H54 (cell line): Measurements from ENCODE around the gene PLCL1.

Experiments used
- DNase-seq: peaks from one replicate; pipeline ENCODE4 v3.0.0; 2011; ENCODE audit warnings: low spot score, mixed read lengths; ENCODE audit not compliant: insufficient read length
- FAIRE-seq: peaks from 3 replicates; lab custom pipeline; 2011; peaks lifted over from hg19 to GRCh38; lab: Jason Lieb, UNC
- POLR2A ChIP-seq: IDR thresholded peaks from 2 replicates; pipeline ENCODE4 v1.6.1; 2011; ENCODE audit warnings: low read depth, mild to moderate bottlenecking, low read length

Gene PLCL1

DNA sequence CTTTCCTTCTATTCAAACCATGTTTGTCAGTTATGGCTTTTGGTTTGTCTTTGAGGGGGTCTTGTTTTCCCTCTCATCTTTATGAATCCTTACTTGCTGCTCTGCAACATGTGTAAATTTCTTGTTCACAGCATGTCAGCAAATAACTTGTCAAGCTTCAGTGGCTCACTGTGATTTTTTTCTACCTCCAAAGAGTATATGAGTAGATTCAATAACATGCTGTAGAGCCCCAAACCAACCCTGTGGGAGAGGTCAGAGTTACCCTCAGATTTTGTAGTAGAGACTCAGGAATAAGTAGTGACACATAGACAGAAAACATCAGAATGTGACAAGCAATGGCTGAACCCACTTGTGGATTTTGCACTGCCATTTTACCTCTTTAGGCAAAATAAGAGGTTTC lies 121.6 kb downstream of the PLCL1 start:
- no peak for DNase-seq
- no peak for TF ChIP-seq POLR2A
- FAIRE-seq = no peak

DNA sequence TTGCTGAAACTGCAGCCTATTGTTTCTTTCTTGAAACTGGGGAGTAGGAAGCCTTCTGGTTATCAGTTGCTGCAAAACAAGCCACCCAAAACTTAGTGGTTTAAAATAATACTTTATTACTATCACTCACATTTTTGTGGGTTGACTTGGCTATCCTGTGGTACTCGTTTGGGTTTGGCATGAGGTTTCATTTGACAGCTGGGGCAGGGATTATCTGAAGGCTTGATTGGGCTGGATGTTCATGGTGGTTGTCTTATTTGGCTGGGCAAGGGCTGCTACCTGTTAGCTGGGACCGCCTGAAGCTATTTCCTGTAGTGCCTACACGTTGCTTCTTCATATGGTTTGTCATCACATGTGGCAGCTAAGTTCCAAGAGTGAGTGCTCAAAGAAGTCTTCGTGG lies 122.3 kb downstream of the PLCL1 start:
- TF ChIP-seq POLR2A = no peak
- DNase-seq (no peak), FAIRE-seq (no peak)

- DNase-seq (no peak), FAIRE-seq (no peak)
- TF ChIP-seq POLR2A = no peak
Observed at GRCh38 chr2:197927994-197928393, 123.6 kb downstream of the PLCL1 start.

DNA sequence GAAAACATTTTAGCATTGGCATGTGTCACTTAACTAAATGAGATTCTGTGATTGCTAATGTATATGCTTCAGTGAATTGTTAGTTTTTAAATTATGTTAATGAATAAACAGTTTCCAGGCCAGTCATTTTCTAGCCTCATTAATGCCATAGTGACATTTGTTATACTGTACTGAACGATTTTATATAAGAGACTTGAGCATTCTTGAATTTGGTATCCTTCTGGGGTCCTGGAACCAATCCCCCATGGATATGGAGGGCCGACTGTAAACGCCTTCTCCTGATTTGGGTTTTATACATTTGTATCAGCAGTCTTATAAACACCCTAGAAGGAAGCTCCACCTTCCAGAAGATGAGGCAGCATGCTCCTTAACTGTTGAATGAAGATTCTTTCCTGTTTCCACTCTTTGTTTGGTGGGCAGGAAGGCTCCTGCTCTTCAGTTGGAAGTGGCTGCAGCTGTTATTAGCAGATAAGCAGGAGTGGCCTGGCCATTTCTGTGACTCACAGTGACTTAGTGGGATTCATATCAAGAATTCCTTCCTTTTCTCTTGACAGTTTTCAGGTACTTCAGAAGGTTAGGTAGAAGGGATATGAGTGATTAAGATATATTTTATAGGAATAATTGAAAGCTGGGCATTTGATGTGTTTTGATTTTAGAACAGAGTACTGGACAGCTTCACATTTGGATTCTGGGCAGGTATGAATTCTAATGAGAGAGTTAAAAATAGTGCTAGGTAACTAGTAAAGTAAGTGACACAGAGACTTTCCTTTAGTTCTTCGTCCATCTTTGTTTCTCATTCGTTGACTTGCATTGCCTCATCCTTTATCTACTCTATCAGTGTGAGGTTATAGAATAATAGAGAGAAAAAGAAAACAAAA lies 124.9 kb downstream of the PLCL1 start:
- FAIRE-seq (no peak), DNase-seq (no peak)
- TF ChIP-seq POLR2A = no peak

- no peak for TF ChIP-seq POLR2A
- FAIRE-seq (no peak), DNase-seq (no peak)
Observed at GRCh38 chr2:197929886-197930227, 125.5 kb downstream of the PLCL1 start.

GRCh38 chr2:197930570-197931278 lies 126.3 kb downstream of the PLCL1 start:
- no peak for TF ChIP-seq POLR2A
- DNase-seq = no peak
- FAIRE-seq = no peak

- DNase-seq (no peak), FAIRE-seq (no peak)
- TF ChIP-seq POLR2A = no peak
Observed at GRCh38 chr2:197931661-197932312, 127.4 kb downstream of the PLCL1 start.

DNA sequence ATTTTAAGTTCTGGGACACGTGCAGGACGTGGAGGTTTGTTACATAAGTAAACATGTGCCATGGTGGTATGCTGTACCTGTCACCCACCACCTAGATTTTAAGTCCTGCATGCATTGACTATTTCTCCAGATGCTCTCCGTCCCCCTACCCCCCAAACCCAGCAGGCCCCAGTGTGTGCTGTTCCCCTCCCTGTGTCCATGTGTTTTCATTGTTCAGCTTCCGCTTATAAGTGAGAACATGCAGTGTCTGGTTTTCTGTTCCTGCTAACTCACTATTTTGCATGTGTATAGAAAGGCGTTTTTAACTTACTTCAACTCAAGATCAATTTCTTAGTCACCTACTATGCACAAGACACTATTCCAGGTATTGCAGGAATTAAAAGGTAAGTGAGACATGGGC lies 128.0 kb downstream of the PLCL1 start:
- TF ChIP-seq POLR2A = no peak
- FAIRE-seq (no peak), DNase-seq (no peak)

DNA sequence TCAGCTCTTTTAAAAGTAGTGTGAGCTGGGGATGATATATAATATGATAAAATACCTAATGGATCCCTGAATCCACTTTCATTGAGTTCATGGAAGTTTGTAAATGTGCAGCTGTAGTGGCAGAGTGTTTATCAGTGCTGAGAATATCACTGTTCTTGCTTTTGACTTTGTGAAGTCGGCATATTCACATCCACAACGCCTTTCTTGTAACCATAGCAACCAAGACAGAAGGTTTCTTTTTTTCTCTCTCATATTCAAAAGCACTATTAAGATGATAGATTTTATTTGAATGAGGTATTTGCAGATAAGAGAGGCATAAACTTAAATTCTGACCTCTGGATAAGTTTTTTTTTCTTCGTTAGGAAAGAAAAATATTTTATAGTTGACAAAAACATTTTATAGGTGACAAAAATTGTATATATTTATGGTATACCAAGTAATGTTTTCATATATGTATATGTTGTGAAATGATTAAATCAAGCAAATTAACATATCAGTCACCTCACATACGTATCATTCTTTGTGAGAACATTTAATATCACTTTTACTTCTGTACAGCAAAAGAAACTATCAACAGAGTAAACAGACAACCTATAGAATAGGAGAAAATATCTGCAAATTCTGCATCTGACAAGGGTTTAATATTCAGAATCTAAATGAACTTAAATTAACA lies 130.0 kb downstream of the PLCL1 start:
- no peak for DNase-seq
- TF ChIP-seq POLR2A = no peak
- no peak for FAIRE-seq

DNA sequence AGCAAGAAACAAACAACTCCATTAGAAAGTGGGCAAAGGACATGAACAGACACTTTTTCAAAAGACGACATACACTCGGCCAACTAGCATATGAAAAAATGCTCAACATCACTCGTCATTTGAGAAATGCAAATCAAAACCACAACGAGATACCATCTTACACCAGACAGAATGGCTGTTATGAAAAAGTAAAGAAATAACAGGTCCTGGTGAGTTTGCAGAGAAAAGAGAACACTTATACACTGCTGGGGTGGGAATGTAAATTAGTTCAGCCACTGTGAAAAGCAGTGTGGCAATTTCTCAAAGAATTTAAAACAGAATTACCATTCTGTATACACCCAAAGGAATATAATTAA lies 130.5 kb downstream of the PLCL1 start:
- FAIRE-seq (no peak), DNase-seq (no peak)
- TF ChIP-seq POLR2A = no peak

DNA sequence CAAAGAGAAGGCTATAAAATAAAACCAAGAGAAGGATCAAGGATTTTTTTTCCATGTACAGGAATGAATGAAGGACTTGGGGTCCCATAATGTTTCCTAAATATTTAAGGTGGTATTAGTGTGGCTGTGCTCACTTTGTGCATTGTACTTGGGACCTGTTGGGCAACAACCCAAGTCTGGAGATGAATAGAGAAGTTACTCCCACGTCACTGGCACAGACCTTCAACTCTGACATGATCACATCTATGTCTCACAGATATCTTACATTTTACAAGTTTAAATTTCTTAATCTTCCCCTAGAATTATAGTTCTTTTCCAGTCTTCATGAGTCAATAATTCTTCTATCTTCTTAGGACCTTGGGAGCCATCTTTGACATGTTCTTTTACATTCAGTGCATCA lies 133.4 kb downstream of the PLCL1 start:
- TF ChIP-seq POLR2A = no peak
- FAIRE-seq = no peak

DNA sequence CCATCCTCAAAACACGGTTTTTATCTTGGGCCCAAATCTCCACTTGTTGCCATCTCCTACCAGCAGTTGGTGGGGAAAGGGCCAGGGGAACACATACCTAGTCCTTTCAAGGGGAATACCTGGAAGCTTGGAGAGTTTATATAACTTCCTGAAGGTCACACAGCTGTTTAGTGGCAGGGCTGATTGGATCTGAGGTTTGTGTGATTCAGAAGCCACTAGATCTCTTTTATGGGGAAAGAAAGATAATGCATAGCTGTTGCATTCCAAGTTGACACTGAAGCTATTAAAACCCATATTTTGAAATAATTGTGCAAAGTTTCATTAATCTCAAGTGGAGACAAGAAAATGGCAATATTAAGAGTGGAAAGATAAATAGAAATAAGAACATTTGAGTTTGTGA lies 134.2 kb downstream of the PLCL1 start:
- DNase-seq (no peak), FAIRE-seq (no peak)
- no peak for TF ChIP-seq POLR2A

More for the DNA sequence above, 133.4 kb downstream of the PLCL1 start:
- no peak for DNase-seq

DNA sequence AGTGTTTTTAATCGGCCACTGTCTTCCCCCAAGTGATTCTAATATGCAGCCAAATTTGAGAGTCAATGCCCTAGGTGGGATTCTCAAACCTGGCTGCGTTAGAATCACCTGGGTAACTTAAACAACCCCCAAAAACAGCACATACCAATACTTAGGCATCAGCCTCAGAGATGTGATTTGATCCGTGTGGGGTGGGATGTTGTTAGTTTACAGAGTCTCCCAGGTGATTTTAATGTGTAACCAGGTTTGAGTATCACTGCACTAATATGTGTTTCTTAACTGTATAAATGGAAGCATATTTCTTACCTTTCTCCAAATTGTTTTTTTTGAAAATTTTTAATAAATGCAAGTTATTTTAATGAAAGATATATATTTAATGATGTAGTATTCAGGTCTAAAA lies 135.4 kb downstream of the PLCL1 start:
- no peak for TF ChIP-seq POLR2A
- no peak for DNase-seq
- no peak for FAIRE-seq

DNA sequence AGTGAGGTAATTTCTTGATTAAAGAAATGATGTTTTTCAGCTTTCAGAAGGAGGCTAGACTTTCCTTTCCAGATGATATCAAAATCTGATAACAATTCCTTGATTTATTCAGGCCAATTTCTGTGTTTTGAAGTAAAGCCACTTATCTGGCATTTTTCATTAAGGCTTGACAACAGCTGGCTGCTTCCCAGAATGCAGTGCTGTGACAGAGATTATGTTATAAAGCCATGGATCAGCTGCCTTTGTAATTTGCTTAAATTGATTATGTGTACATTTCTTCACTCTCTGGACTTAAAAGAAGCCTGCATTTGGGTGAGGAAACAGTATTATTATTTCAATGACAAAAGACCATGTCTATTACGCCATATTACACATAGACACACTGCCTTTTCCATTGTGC lies 136.0 kb downstream of the PLCL1 start:
- no peak for FAIRE-seq
- DNase-seq = no peak
- TF ChIP-seq POLR2A = no peak
